GM21515 (cell line): ENCODE data around the gene TNS3.
A peak's percentile ranks its signal among the peaks of the same experiment; 100 is the strongest.

Source experiments
- ATAC-seq: cut with Tn5 transposase; IDR thresholded peaks from one replicate; pipeline ENCODE4 v1.9.1; 2021; ENCODE audit not compliant: unreplicated experiment

The TNS3 gene

GRCh38 chr7:47508389-47509380, 73.2 kb downstream of the TNS3 start:
- ATAC-seq, result no peak

- ATAC-seq, result no peak
These were observed 74.4 kb downstream of the TNS3 start for GRCh38 chr7:47507522-47507921.

- ATAC-seq, result no peak
These were observed 75.2 kb downstream of the TNS3 start for GRCh38 chr7:47506382-47507339.

GRCh38 chr7:47505312-47506007, 76.5 kb downstream of the TNS3 start:
- ATAC-seq, result no peak

- no peak for ATAC-seq
These were observed 77.2 kb downstream of the TNS3 start for GRCh38 chr7:47504551-47505311.

- no peak for ATAC-seq
These were observed 78.6 kb downstream of the TNS3 start for GRCh38 chr7:47503281-47503680.

GRCh38 chr7:47502240-47502877, 79.6 kb downstream of the TNS3 start:
- ATAC-seq, result no peak

- ATAC-seq, result no peak
These were observed 80.5 kb downstream of the TNS3 start for GRCh38 chr7:47501406-47501805.

GRCh38 chr7:47500103-47500563, 81.8 kb downstream of the TNS3 start:
- ATAC-seq, result no peak

- no peak for ATAC-seq
These were observed 83.5 kb downstream of the TNS3 start for GRCh38 chr7:47498229-47499056.

GRCh38 chr7:47497367-47498096, 84.4 kb downstream of the TNS3 start:
- ATAC-seq, result peak; percentile 87

- no peak for ATAC-seq
These were observed 85.2 kb downstream of the TNS3 start for GRCh38 chr7:47496666-47497065.

- ATAC-seq, result no peak
These were observed 85.8 kb downstream of the TNS3 start for GRCh38 chr7:47496056-47496665.

- no peak for ATAC-seq
These were observed 87.7 kb downstream of the TNS3 start for GRCh38 chr7:47493976-47494911.

- no peak for ATAC-seq
These were observed 89.1 kb downstream of the TNS3 start for GRCh38 chr7:47492716-47493325.
